Measurements from ENCODE around the gene UBE2M. TPM values are rescaled to one million over a fixed set of nuclear protein-coding genes. Genes with fewer than 3 reads are reported as not detected.

UBE2M gene
- total RNA-seq, 4 donors from 2014 or later = 18.4 to 38.2 (median 29.4) TPM

GRCh38 chr19:58563823-58564222 lies 5.4 kb upstream of the UBE2M start:
- DNase-seq (ENCODE audit: low spot score in 2 of 2) = no peak
- WGBS, 2 donors = 68 to 74% methylated on average over 6 of the region's 6 CpGs
- TF ChIP-seq EP300 (IDR thresholded peaks at IDR 0.05) (no peak), CTCF (IDR thresholded peaks at IDR 0.05) (no peak), POLR2A (IDR thresholded peaks at IDR 0.05) (no peak)
- H3K4me3 ChIP-seq = no peak overlapping the region
- H3K36me3 ChIP-seq = peaks cover 0 to 34% (median 0%) of the 10 kb centered on the region in 3 donors
- H3K9me3 ChIP-seq = no peaks in the 10 kb centered on the region
- no peak overlapping the region for H3K27ac ChIP-seq
- H3K4me1 ChIP-seq = peaks cover 0 to 43% (median 26%) of the 10 kb centered on the region in 4 donors
- peaks cover 0 to 12% of the 10 kb centered on the region in 2 donors for H3K27me3 ChIP-seq

GRCh38 chr19:58563034-58563573 lies 4.7 kb upstream of the UBE2M start:
- Histone ChIP-seq H3K27me3 (peaks cover 0 to 12% of the 10 kb centered on the region in 2 donors), H3K9me3 (no peaks in the 10 kb centered on the region), H3K4me3 (peak overlapping the region; percentile 21 to 52 (median 35)), H3K4me1 (peaks cover 0 to 43% (median 26%) of the 10 kb centered on the region in 4 donors), H3K36me3 (peaks cover 0 to 29% (median 0%) of the 10 kb centered on the region in 3 donors), H3K27ac (peak overlapping the region in 1 of 4 donors; percentile 59)
- 7 to 9% methylated on average over 11 to 25 of the region's 40 CpGs for WGBS, 2 donors
- TF ChIP-seq EP300 (IDR thresholded peaks at IDR 0.05) (no peak), POLR2A (IDR thresholded peaks at IDR 0.05) (no peak), CTCF (IDR thresholded peaks at IDR 0.05) (no peak)
- no peak for DNase-seq (ENCODE audit: low spot score in 2 of 2)

- H3K4me1 ChIP-seq = peaks cover 0 to 46% (median 29%) of the 10 kb centered on the region in 4 donors
- peak overlapping the region in 2 of 4 donors; percentile 42 to 59 for H3K27ac ChIP-seq
- 2 to 15% methylated on average over 11 to 50 of the region's 107 CpGs for WGBS, 2 donors
- peak overlapping the region; percentile 21 to 52 (median 35) for H3K4me3 ChIP-seq
- TF ChIP-seq EP300 (IDR thresholded peaks at IDR 0.05) = peak in 1 of 2 donors; percentile 53
- TF ChIP-seq POLR2A (IDR thresholded peaks at IDR 0.05) = no peak
- TF ChIP-seq CTCF (IDR thresholded peaks at IDR 0.05) = no peak
- H3K9me3 ChIP-seq = no peaks in the 10 kb centered on the region
- H3K36me3 ChIP-seq = peaks cover 0 to 22% (median 0%) of the 10 kb centered on the region in 3 donors
- no peak for DNase-seq (ENCODE audit: low spot score in 2 of 2)
- H3K27me3 ChIP-seq = peaks cover 0 to 12% of the 10 kb centered on the region in 2 donors
These were observed 4.0 kb upstream of the UBE2M start for GRCh38 chr19:58562122-58563033.

GRCh38 chr19:58561373-58562121 lies 3.1 kb upstream of the UBE2M start:
- TF ChIP-seq EP300 (IDR thresholded peaks at IDR 0.05) = no peak
- TF ChIP-seq CTCF (IDR thresholded peaks at IDR 0.05) = no peak
- no peak for TF ChIP-seq POLR2A (IDR thresholded peaks at IDR 0.05)
- Histone ChIP-seq H3K4me3 (peak overlapping the region; percentile 21 to 52 (median 35)), H3K36me3 (peaks cover 0 to 16% (median 0%) of the 10 kb centered on the region in 3 donors), H3K9me3 (no peaks in the 10 kb centered on the region), H3K27ac (peak overlapping the region in 1 of 4 donors; percentile 42), H3K4me1 (peaks cover 3 to 54% (median 37%) of the 10 kb centered on the region in 4 donors), H3K27me3 (peaks cover 0 to 12% of the 10 kb centered on the region in 2 donors)
- WGBS, 2 donors = 57 to 59% methylated on average over 9 to 13 of the region's 16 CpGs
- no peak for DNase-seq (ENCODE audit: low spot score in 2 of 2)
